GM18870 (cell line): Measurements from ENCODE around the gene AGAP1.

Experiments used
- ATAC-seq: cut with Tn5 transposase; IDR thresholded peaks from one replicate; pipeline ENCODE4 v1.9.1; 2021; ENCODE audit warnings: moderate library complexity; ENCODE audit not compliant: unreplicated experiment

AGAP1 gene

GRCh38 chr2:235626658-235627057, 132.8 kb downstream of the AGAP1 start:
- ATAC-seq, result no peak

- ATAC-seq, result no peak
These were observed 133.8 kb downstream of the AGAP1 start for GRCh38 chr2:235627682-235628081.

- no peak for ATAC-seq
These were observed 137.0 kb downstream of the AGAP1 start for GRCh38 chr2:235630718-235631296.

GRCh38 chr2:235634435-235635158, 140.8 kb downstream of the AGAP1 start:
- no peak for ATAC-seq

GRCh38 chr2:235636546-235636945, 142.7 kb downstream of the AGAP1 start:
- ATAC-seq, result no peak

- ATAC-seq, result no peak
These were observed 144.1 kb downstream of the AGAP1 start for GRCh38 chr2:235637896-235638295.

GRCh38 chr2:235638541-235639427, 144.9 kb downstream of the AGAP1 start:
- ATAC-seq, result no peak

- no peak for ATAC-seq
These were observed 145.6 kb downstream of the AGAP1 start for GRCh38 chr2:235639428-235639773.

GRCh38 chr2:235639885-235640284, 146.0 kb downstream of the AGAP1 start:
- ATAC-seq, result no peak

GRCh38 chr2:235640377-235640776, 146.5 kb downstream of the AGAP1 start:
- ATAC-seq, result no peak

GRCh38 chr2:235640926-235641723, 147.3 kb downstream of the AGAP1 start:
- no peak for ATAC-seq

- no peak for ATAC-seq
These were observed 148.1 kb downstream of the AGAP1 start for GRCh38 chr2:235641956-235642355.

- ATAC-seq, result no peak
These were observed 148.7 kb downstream of the AGAP1 start for GRCh38 chr2:235642446-235643098.

- no peak for ATAC-seq
These were observed 150.1 kb downstream of the AGAP1 start for GRCh38 chr2:235643680-235644511.

GRCh38 chr2:235647264-235647663, 153.4 kb downstream of the AGAP1 start:
- ATAC-seq, result no peak

- ATAC-seq, result no peak
These were observed 154.0 kb downstream of the AGAP1 start for GRCh38 chr2:235647877-235648276.

GRCh38 chr2:235649418-235649817, 155.6 kb downstream of the AGAP1 start:
- no peak for ATAC-seq

GRCh38 chr2:235651643-235652042, 157.8 kb downstream of the AGAP1 start:
- no peak for ATAC-seq

- no peak for ATAC-seq
These were observed 160.4 kb downstream of the AGAP1 start for GRCh38 chr2:235654103-235654813.
